ENCODE data around the gene ITGB5. TPM values are rescaled to one million over a fixed set of nuclear protein-coding genes. Genes with fewer than 3 reads are reported as not detected.

Gene ITGB5
- total RNA-seq, 1 donor from 2014 or later, result 139 TPM

DNA sequence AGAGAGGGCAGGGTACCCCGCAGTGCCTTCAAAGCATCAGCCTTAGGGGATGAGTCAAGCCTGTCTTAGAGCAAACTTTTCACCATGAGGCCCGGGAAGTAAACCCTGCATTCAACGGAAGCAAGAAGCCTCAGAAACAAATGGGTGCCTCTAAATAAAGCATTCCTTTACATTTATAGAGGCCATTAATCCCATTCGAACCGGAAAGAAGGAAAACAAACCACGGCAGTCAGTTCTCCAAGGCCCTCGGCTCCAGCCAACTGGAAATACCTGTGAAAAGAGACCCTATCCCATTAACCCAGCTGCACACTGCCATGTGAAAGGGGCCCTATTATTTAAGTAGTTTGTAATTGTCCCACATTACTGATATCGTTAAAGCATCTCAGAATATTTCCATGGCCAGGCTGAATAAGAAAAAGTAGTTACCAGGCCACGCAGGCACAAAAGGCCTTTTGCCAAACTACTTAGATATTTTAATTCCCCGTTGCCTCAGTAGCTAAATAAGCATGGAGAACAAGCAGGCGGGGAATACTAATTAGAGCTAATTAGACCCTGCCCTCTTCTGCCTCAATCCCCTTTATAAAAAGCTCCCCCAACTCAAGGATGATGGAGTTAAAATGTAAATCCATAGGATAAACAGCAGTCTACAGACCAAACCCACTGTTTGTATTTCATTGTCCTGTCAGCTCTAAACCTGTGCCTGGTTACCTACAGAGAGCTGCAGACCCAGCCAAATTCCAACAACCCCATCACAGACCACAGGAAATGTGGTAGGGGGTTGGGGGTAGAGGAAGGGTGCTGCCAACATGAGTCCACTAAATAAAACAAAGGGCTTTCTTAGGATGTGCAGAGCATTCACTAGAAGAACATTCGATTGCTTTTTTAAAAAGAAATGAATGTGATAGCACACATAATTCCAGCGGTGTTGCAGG, 4.1 kb downstream of the ITGB5 start:
- H3K27ac Mint-ChIP-seq (ENCODE audit: unreplicated experiment), result peak overlapping the region; percentile 44

DNA sequence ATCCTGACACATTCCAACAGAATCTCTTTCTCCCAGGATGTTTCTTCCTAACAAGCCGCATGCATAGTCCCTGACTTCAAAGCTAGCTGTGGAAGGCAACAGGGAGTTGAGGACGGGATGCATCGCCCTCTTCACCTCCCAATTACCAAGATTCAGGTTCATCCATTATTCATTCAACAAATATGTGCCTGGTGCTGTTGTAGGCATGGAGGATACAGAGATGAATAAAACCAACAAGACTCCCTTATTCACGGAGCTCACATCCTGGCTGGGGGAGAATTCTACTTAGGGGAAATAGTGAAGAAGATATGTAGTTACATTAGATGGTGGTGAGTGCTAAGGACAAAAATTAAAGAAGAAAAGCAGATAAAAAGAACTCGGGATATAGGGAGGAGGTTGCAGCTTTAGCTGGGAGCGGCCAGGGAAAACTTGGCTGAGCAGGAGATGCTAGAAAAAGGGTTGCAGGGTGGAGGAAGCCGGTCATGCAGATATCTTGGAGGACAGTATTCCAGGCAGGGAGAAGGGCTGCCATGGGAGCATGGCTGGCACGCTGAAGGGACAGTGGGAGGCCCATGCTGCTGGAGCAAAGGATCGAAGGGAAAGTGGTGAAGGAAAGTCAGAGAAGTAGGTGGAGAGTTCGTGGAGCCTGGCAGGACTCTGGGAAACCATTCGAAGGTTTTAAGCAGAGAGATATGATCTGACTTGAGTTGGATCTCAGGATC, 5.0 kb downstream of the ITGB5 start:
- H3K36me3 Mint-ChIP-seq (ENCODE audit: low read depth, unreplicated experiment), result no peaks in the 10 kb centered on the region
- peak overlapping the region; percentile 50 for H3K27ac ChIP-seq (ENCODE audit: low read depth, low read length)
- no peak overlapping the region for H3K4me3 ChIP-seq (ENCODE audit: insufficient read depth, low read depth, low read length)
- peak overlapping the region; percentile 29 for H3K27ac Mint-ChIP-seq (ENCODE audit: unreplicated experiment)
- TF ChIP-seq EZH2 (IDR thresholded peaks at IDR 0.05; ENCODE audit: insufficient read depth, low read length), result no peak
- TF ChIP-seq, protein P1, sequence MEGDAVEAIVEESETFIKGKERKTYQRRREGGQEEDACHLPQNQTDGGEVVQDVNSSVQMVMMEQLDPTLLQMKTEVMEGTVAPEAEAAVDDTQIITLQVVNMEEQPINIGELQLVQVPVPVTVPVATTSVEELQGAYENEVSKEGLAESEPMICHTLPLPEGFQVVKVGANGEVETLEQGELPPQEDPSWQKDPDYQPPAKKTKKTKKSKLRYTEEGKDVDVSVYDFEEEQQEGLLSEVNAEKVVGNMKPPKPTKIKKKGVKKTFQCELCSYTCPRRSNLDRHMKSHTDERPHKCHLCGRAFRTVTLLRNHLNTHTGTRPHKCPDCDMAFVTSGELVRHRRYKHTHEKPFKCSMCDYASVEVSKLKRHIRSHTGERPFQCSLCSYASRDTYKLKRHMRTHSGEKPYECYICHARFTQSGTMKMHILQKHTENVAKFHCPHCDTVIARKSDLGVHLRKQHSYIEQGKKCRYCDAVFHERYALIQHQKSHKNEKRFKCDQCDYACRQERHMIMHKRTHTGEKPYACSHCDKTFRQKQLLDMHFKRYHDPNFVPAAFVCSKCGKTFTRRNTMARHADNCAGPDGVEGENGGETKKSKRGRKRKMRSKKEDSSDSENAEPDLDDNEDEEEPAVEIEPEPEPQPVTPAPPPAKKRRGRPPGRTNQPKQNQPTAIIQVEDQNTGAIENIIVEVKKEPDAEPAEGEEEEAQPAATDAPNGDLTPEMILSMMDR (IDR thresholded peaks at IDR 0.05; ENCODE audit: insufficient read depth, low read depth, low read length), result no peak
- peak overlapping the region; percentile 40 for H3K9ac ChIP-seq (ENCODE audit: low read length)
- H3K79me2 ChIP-seq (ENCODE audit: insufficient read depth, low read length), result peaks cover 75% of the 10 kb centered on the region
- no peaks in the 10 kb centered on the region for H3K9me3 Mint-ChIP-seq (ENCODE audit: unreplicated experiment)
- peaks cover 73% of the 10 kb centered on the region for H3K4me1 ChIP-seq (ENCODE audit: insufficient read depth, low read length)
- no peaks in the 10 kb centered on the region for H4K20me1 ChIP-seq (ENCODE audit: insufficient read depth, low read length)
- no peaks in the 10 kb centered on the region for H3K27me3 Mint-ChIP-seq (ENCODE audit: low read depth, unreplicated experiment)
- H3K9me3 ChIP-seq (ENCODE audit: insufficient read depth, low read depth, low read length), result no peaks in the 10 kb centered on the region
- DNase-seq (ENCODE audit: low read depth) (peak; percentile 44), FAIRE-seq (no peak)
- H2AFZ ChIP-seq (ENCODE audit: low read depth, low read length), result no peak overlapping the region
- peak overlapping the region; percentile 94 for H3K4me2 ChIP-seq (ENCODE audit: low read length)
- H3K4me3 Mint-ChIP-seq (ENCODE audit: unreplicated experiment), result peak overlapping the region; percentile 75
- H3K36me3 ChIP-seq (ENCODE audit: insufficient read depth, low read length), result peaks cover 3% of the 10 kb centered on the region
- H3K4me1 Mint-ChIP-seq (ENCODE audit: low read depth, unreplicated experiment), result peaks cover 48% of the 10 kb centered on the region
- no peaks in the 10 kb centered on the region for H3K27me3 ChIP-seq (ENCODE audit: insufficient read depth, low read length)

More for the DNA sequence above, 4.1 kb downstream of the ITGB5 start:
- Histone ChIP-seq H3K9ac (ENCODE audit: low read length) (peak overlapping the region; percentile 40), H3K27me3 (ENCODE audit: insufficient read depth, low read length) (no peaks in the 10 kb centered on the region), H4K20me1 (ENCODE audit: insufficient read depth, low read length) (no peaks in the 10 kb centered on the region), H3K4me1 (ENCODE audit: insufficient read depth, low read length) (peaks cover 69% of the 10 kb centered on the region), H3K79me2 (ENCODE audit: insufficient read depth, low read length) (peaks cover 66% of the 10 kb centered on the region), H3K4me2 (ENCODE audit: low read length) (peak overlapping the region; percentile 94), H2AFZ (ENCODE audit: low read depth, low read length) (no peak overlapping the region), H3K4me3 (ENCODE audit: insufficient read depth, low read depth, low read length) (no peak overlapping the region), H3K9me3 (ENCODE audit: insufficient read depth, low read depth, low read length) (no peaks in the 10 kb centered on the region), H3K36me3 (ENCODE audit: insufficient read depth, low read length) (peaks cover 3% of the 10 kb centered on the region), H3K27ac (ENCODE audit: low read depth, low read length) (peak overlapping the region; percentile 56)
- Mint-ChIP-seq H3K9me3 (ENCODE audit: unreplicated experiment) (no peaks in the 10 kb centered on the region), H3K4me3 (ENCODE audit: unreplicated experiment) (peak overlapping the region; percentile 70), H3K4me1 (ENCODE audit: low read depth, unreplicated experiment) (peaks cover 46% of the 10 kb centered on the region), H3K36me3 (ENCODE audit: low read depth, unreplicated experiment) (no peaks in the 10 kb centered on the region), H3K27me3 (ENCODE audit: low read depth, unreplicated experiment) (no peaks in the 10 kb centered on the region)
- DNase-seq (ENCODE audit: low read depth) (no peak), FAIRE-seq (no peak)
- no peak for TF ChIP-seq EZH2 (IDR thresholded peaks at IDR 0.05; ENCODE audit: insufficient read depth, low read length)
- TF ChIP-seq, protein P1 (IDR thresholded peaks at IDR 0.05; ENCODE audit: insufficient read depth, low read depth, low read length), result no peak
